H4 (cell line): ENCODE results near the gene TRIM17. TPM values are rescaled to one million over a fixed set of nuclear protein-coding genes. Genes with fewer than 3 reads are reported as not detected.

ENCODE experiments used
- DNase-seq: peaks from one replicate; pipeline ENCODE4 v3.0.0-alpha.2; 2015; ENCODE audit warnings: low spot score
- total RNA-seq: library from RNA; depleted of rRNA; stranded (reverse); fragments of >200 nt; shearing (Covaris generic); gene quantifications from 2 replicates; pipeline ENCODE4 v1.2.3, GENCODE V29; 2014

TRIM17 gene
- total RNA-seq, 1 experiment from 2014 or later = not detected

GRCh38 chr1:228378873-228379460 lies 37.7 kb downstream of the TRIM17 start:
- DNase-seq = no peak

- DNase-seq = no peak
Observed at GRCh38 chr1:228378090-228378872, 38.4 kb downstream of the TRIM17 start.

GRCh38 chr1:228377664-228378089 lies 39.0 kb downstream of the TRIM17 start:
- DNase-seq = no peak

- DNase-seq = no peak
Observed at GRCh38 chr1:228376651-228377631, 39.7 kb downstream of the TRIM17 start.

- no peak for DNase-seq
Observed at GRCh38 chr1:228376262-228376628, 40.4 kb downstream of the TRIM17 start.

GRCh38 chr1:228375578-228376261 lies 40.9 kb downstream of the TRIM17 start:
- no peak for DNase-seq

GRCh38 chr1:228374711-228375577 lies 41.7 kb downstream of the TRIM17 start:
- DNase-seq = no peak

- DNase-seq = no peak
Observed at GRCh38 chr1:228373681-228374571, 42.7 kb downstream of the TRIM17 start.

- DNase-seq = no peak
Observed at GRCh38 chr1:228373004-228373680, 43.5 kb downstream of the TRIM17 start.

GRCh38 chr1:228372183-228373003 lies 44.3 kb downstream of the TRIM17 start:
- DNase-seq = no peak

GRCh38 chr1:228371741-228372182 lies 44.9 kb downstream of the TRIM17 start:
- DNase-seq = no peak

- no peak for DNase-seq
Observed at GRCh38 chr1:228370941-228371740, 45.5 kb downstream of the TRIM17 start.

GRCh38 chr1:228370439-228370940 lies 46.2 kb downstream of the TRIM17 start:
- DNase-seq = no peak

- DNase-seq = no peak
Observed at GRCh38 chr1:228369608-228370438, 46.8 kb downstream of the TRIM17 start.

GRCh38 chr1:228368801-228369607 lies 47.7 kb downstream of the TRIM17 start:
- no peak for DNase-seq
